ENCODE results near the gene C3orf22. TPM values are rescaled to one million over a fixed set of nuclear protein-coding genes. Genes with fewer than 3 reads are reported as not detected.

Gene C3orf22
- total RNA-seq, 2 experiments from 2014 or later = not detected

DNA sequence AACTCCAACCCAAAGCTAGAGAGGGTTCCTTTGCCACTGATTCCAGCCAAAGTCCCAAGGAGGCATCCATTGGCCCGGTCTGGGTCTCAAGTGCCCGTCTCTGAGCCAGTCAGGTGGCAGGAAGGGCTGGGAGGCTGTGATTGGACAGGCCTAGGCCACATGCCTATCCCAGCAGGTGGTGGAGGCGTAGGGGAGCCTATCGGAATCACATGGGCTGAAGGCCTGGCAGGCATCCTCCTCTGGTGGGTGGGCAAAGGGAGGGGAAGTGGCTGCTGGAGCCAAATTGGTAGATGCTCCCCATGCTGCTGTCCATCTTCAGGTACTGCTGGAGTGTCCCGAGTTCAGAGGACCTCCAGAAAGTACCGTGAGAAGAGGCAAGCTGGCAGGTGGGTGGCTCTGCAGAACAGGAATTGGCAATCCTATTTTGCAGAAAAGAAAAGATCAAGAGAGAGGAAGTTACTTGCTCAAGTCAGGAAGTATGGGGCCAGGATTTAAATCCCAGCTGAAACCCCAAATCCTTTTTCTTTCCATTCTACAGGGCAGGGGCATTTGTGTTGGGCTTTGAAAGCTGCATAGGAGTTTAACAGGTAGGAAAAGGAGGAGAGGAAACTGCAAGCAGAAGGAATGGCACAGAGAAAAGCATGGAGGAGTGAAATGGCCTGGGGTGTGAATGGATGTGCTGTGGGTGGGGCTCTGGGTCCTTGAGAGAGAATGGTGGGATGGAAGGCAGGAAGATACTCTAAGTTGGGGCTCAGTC is 31.1 kb downstream of the C3orf22 start:
- Histone ChIP-seq H3K9me2 (ENCODE audit: insufficient read depth, low read length) (no peaks in the 10 kb centered on the region), H2AFZ (ENCODE audit: low read length) (no peak overlapping the region), H3K9me3 (ENCODE audit: low read length) (no peaks in the 10 kb centered on the region), H4K20me1 (ENCODE audit: insufficient read depth, low read length) (no peaks in the 10 kb centered on the region), H3K4me2 (ENCODE audit: low read length) (no peak overlapping the region), H3K36me3 (ENCODE audit: insufficient read depth, low read length) (no peaks in the 10 kb centered on the region), H3K79me2 (ENCODE audit: insufficient read depth, low read depth, low read length) (no peaks in the 10 kb centered on the region), H3K27ac (ENCODE audit: low read depth, low read length, poor library complexity, severe bottlenecking) (no peak overlapping the region), H3K4me1 (ENCODE audit: insufficient read depth, low read length, poor library complexity, severe bottlenecking) (no peaks in the 10 kb centered on the region), H3K4me3 (ENCODE audit: low read depth, low read length, poor library complexity, severe bottlenecking) (no peak overlapping the region)
- TF ChIP-seq, protein P1, sequence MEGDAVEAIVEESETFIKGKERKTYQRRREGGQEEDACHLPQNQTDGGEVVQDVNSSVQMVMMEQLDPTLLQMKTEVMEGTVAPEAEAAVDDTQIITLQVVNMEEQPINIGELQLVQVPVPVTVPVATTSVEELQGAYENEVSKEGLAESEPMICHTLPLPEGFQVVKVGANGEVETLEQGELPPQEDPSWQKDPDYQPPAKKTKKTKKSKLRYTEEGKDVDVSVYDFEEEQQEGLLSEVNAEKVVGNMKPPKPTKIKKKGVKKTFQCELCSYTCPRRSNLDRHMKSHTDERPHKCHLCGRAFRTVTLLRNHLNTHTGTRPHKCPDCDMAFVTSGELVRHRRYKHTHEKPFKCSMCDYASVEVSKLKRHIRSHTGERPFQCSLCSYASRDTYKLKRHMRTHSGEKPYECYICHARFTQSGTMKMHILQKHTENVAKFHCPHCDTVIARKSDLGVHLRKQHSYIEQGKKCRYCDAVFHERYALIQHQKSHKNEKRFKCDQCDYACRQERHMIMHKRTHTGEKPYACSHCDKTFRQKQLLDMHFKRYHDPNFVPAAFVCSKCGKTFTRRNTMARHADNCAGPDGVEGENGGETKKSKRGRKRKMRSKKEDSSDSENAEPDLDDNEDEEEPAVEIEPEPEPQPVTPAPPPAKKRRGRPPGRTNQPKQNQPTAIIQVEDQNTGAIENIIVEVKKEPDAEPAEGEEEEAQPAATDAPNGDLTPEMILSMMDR (conservative IDR thresholded peaks at IDR 0.05; ENCODE audit: low read length) = no peak
- no peak for TF ChIP-seq EZH2phosphoT487 (IDR thresholded peaks at IDR 0.05; ENCODE audit: borderline replicate concordance, low read depth, low read length)
- ChIA-PET CTCF (ENCODE audit: unreplicated experiment) (interaction anchor here (0.6 kb wide), 1 partner anchor 283 kb away, joined by 4 read pairs; no protein-coding TSS in a partner anchor), POLR2A (no interaction called here)
- no peak for DNase-seq (ENCODE audit: low spot score)
- intact Hi-C loops (cut with micrococcal nuclease; ENCODE audit: unreplicated experiment) = no loop called here
- no TSS peak for BruUV-seq (replicated peaks)

DNA sequence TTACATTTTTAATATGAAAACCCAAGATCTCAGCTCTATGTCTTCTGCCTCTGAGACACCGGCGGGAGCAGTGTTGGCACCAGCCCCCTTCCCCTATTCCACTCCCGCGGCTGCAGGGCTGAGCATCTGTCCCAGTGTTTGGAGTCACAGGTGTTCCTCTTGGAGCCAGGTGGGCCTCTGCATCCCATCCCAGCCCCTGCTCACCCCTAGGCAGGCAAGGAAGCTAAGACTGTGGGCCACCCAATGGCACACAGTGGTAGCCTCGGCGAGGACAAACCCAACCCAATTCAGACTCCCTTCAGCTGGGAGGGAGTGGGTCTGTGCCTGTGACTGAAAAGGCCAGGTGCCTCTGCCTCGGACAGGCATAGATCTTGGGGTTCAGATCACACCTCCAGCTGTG is 31.7 kb downstream of the C3orf22 start:
- TF ChIP-seq, protein P1 (conservative IDR thresholded peaks at IDR 0.05; ENCODE audit: low read length) = no peak
- no peak for TF ChIP-seq EZH2phosphoT487 (IDR thresholded peaks at IDR 0.05; ENCODE audit: borderline replicate concordance, low read depth, low read length)
- Histone ChIP-seq H2AFZ (ENCODE audit: low read length) (no peak overlapping the region), H3K27ac (ENCODE audit: low read depth, low read length, poor library complexity, severe bottlenecking) (no peak overlapping the region), H3K4me1 (ENCODE audit: insufficient read depth, low read length, poor library complexity, severe bottlenecking) (no peaks in the 10 kb centered on the region), H4K20me1 (ENCODE audit: insufficient read depth, low read length) (no peaks in the 10 kb centered on the region), H3K9me3 (ENCODE audit: low read length) (no peaks in the 10 kb centered on the region), H3K36me3 (ENCODE audit: insufficient read depth, low read length) (no peaks in the 10 kb centered on the region), H3K4me2 (ENCODE audit: low read length) (no peak overlapping the region), H3K79me2 (ENCODE audit: insufficient read depth, low read depth, low read length) (no peaks in the 10 kb centered on the region), H3K4me3 (ENCODE audit: low read depth, low read length, poor library complexity, severe bottlenecking) (no peak overlapping the region), H3K9me2 (ENCODE audit: insufficient read depth, low read length) (no peaks in the 10 kb centered on the region)
- BruUV-seq (replicated peaks) = no TSS peak
- intact Hi-C loops (cut with micrococcal nuclease; ENCODE audit: unreplicated experiment) = no loop called here
- ChIA-PET CTCF (ENCODE audit: unreplicated experiment) (no interaction called here), POLR2A (no interaction called here)
- DNase-seq (ENCODE audit: low spot score) = no peak

DNA sequence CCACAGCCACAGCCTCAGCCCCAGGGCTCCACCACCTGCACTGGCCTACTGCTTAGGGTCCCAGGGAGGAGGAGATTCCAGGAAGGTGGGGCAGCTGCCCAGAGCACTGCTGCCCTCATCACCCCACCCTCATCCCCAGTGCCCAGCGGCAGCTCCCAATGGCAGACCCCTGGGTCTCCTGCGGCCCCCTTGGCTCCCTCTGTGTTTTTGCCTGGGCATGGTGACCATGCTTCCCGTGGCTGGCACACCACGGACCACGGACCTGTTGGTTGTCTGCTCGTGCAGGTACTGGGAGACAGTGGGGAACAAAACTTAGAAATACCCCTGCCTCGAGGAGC is 32.1 kb downstream of the C3orf22 start:
- ChIA-PET CTCF (ENCODE audit: unreplicated experiment) (no interaction called here), POLR2A (no interaction called here)
- H3K4me1 ChIP-seq (ENCODE audit: insufficient read depth, low read length, poor library complexity, severe bottlenecking) = no peaks in the 10 kb centered on the region
- H3K79me2 ChIP-seq (ENCODE audit: insufficient read depth, low read depth, low read length) = no peaks in the 10 kb centered on the region
- intact Hi-C loops (cut with micrococcal nuclease; ENCODE audit: unreplicated experiment) = no loop called here
- H4K20me1 ChIP-seq (ENCODE audit: insufficient read depth, low read length) = no peaks in the 10 kb centered on the region
- H2AFZ ChIP-seq (ENCODE audit: low read length) = no peak overlapping the region
- H3K27ac ChIP-seq (ENCODE audit: low read depth, low read length, poor library complexity, severe bottlenecking) = no peak overlapping the region
- no peak overlapping the region for H3K4me2 ChIP-seq (ENCODE audit: low read length)
- TF ChIP-seq EZH2phosphoT487 (IDR thresholded peaks at IDR 0.05; ENCODE audit: borderline replicate concordance, low read depth, low read length) = no peak
- TF ChIP-seq, protein P1 (conservative IDR thresholded peaks at IDR 0.05; ENCODE audit: low read length) = no peak
- no peak for DNase-seq (ENCODE audit: low spot score)
- no peak overlapping the region for H3K4me3 ChIP-seq (ENCODE audit: low read depth, low read length, poor library complexity, severe bottlenecking)
- no peaks in the 10 kb centered on the region for H3K9me2 ChIP-seq (ENCODE audit: insufficient read depth, low read length)
- H3K36me3 ChIP-seq (ENCODE audit: insufficient read depth, low read length) = no peaks in the 10 kb centered on the region
- H3K9me3 ChIP-seq (ENCODE audit: low read length) = no peaks in the 10 kb centered on the region
- no TSS peak for BruUV-seq (replicated peaks)
